HCT116 (cell line): ENCODE results near the gene LSAMP. TPM values are rescaled to one million over a fixed set of nuclear protein-coding genes. Genes with fewer than 3 reads are reported as not detected.

Experiments used
- ATAC-seq: fragments of 200-7000 bp; cut with Tn5 transposase; 2 replicates; pipeline ENCODE4 v1.9.1; 2020; ENCODE audit warnings: mild to moderate bottlenecking, moderate library complexity
- BruUV-seq: library from RNA; stranded (reverse); fragments of 400-500 nt; replicated peaks from 2 replicates; lab custom pipeline; 2021; lab: Mats Ljungman, UMichigan
- CTCF ChIA-PET: fragments of 300-600 bp; sonication (Branson Sonifier 250); formaldehyde crosslinking; loops from one replicate; lab custom pipeline; 2021; ENCODE audit warnings: antibody characterized with exemption; lab: Charles Lee
- POLR2A ChIA-PET: fragments of 300-600, 350-600 bp; sonication (Branson Sonifier 250); formaldehyde crosslinking; loops from one replicate; lab custom pipeline; 2021; ENCODE audit warnings: antibody characterized with exemption; lab: Charles Lee
- RAD21 ChIA-PET, 2 experiments: fragments of 300-600 bp; sonication (Branson Sonifier 250); formaldehyde crosslinking; loops; one replicate each; lab custom pipeline; 2023; ENCODE audit warnings: low total read pairs in 2 of 2; ENCODE audit not compliant: uncharacterized antibody in 2 of 2, unreplicated experiment in 2 of 2, low non-redundant PET in 1 of 2; lab: Charles Lee
- DNase-seq: peaks from one replicate; pipeline ENCODE4 v3.0.0-alpha.2; 2010; ENCODE audit warnings: low read depth, low spot score
- H2AFZ ChIP-seq: fragments of 200-600 bp; shearing (Covaris generic), sonication (generic); 2 replicates; pipeline ENCODE4 v1.6.1; 2017; ENCODE audit warnings: low read depth, mixed run types, mixed read lengths, antibody characterized with exemption, low read length; ENCODE audit not compliant: poor library complexity, severe bottlenecking
- H3K27ac ChIP-seq: 2 replicates; pipeline ENCODE4 v1.5.1; 2012; ENCODE audit warnings: low read depth, low read length
- H3K27me3 ChIP-seq: fragments of 200-600 bp; sonication (generic); 2 replicates; pipeline ENCODE4 v1.6.1; 2016; ENCODE audit warnings: mixed run types, low read length, mixed read lengths; ENCODE audit not compliant: insufficient read depth
- H3K36me3 ChIP-seq, 2 experiments: fragments of 200-500 bp in 1 of 2; fragments of 200-600 bp in 1 of 2; sonication (Bioruptor generic) in 1 of 2; sonication (generic) in 1 of 2; 2 replicates each; pipeline versions ENCODE4 v1.5.1 to v1.6.1; 2014 to 2016; ENCODE audit warnings: low read length in 2 of 2, inconsistent platforms in 1 of 2, mixed read lengths in 1 of 2, mixed run types in 1 of 2; ENCODE audit not compliant: insufficient read depth in 2 of 2, control insufficient read depth in 1 of 2
- H3K4me1 ChIP-seq, 2 experiments: fragments of 200-600 bp in 1 of 2; sonication (generic) in 1 of 2; 2 replicates each; pipeline versions ENCODE4 v1.5.1 to v1.6.1; 2012 to 2017; ENCODE audit warnings: low read length in 2 of 2, inconsistent platforms in 1 of 2, mild to moderate bottlenecking in 1 of 2, mixed read lengths in 1 of 2, mixed run types in 1 of 2, moderate library complexity in 1 of 2; ENCODE audit not compliant: insufficient read depth in 2 of 2, control insufficient read depth in 1 of 2
- H3K4me2 ChIP-seq: fragments of 200-600 bp; sonication (generic); 2 replicates; pipeline ENCODE4 v1.6.1; 2017; ENCODE audit warnings: mixed run types, low read length, mixed read lengths
- H3K4me3 ChIP-seq, 2 experiments: fragments of 200-600 bp in 1 of 2; sonication (generic) in 1 of 2; replicated peaks in 1 of 2; 2 replicates each; pipeline ENCODE4 v1.5.1; 2011 to 2016; ENCODE audit warnings: low read length in 2 of 2, control low read depth in 1 of 2, low read depth in 1 of 2, mild to moderate bottlenecking in 1 of 2, mixed read lengths in 1 of 2, mixed run types in 1 of 2
- H3K79me2 ChIP-seq: fragments of 200-600 bp; sonication (generic); 2 replicates; pipeline ENCODE4 v1.6.1; 2017; ENCODE audit warnings: mild to moderate bottlenecking, mixed run types, low read length, moderate library complexity, mixed read lengths; ENCODE audit not compliant: insufficient read depth
- H3K9ac ChIP-seq: fragments of 200-600 bp; sonication (generic); 2 replicates; pipeline ENCODE4 v1.6.1; 2016; ENCODE audit warnings: low read length, mixed read lengths
- H3K9me2 ChIP-seq: fragments of 200-600 bp; sonication (generic), shearing (Covaris generic); 2 replicates; pipeline ENCODE4 v1.6.1; 2017; ENCODE audit warnings: mixed run types, mild to moderate bottlenecking, moderate library complexity; ENCODE audit not compliant: insufficient read depth
- H3K9me3 ChIP-seq, 2 experiments: fragments of 200-500 bp in 1 of 2; fragments of 200-600 bp in 1 of 2; sonication (Bioruptor generic) in 1 of 2; sonication (generic) in 1 of 2; 2 replicates each; pipeline ENCODE4 v1.6.1; 2014 to 2017; ENCODE audit warnings: low read length in 2 of 2, mixed read lengths in 2 of 2, inconsistent platforms in 1 of 2, low read depth in 1 of 2, mild to moderate bottlenecking in 1 of 2, mixed run types in 1 of 2, moderate library complexity in 1 of 2; ENCODE audit not compliant: control insufficient read depth in 1 of 2, insufficient read depth in 1 of 2
- H4K20me1 ChIP-seq: fragments of 200-600 bp; sonication (generic), shearing (Covaris generic); 2 replicates; pipeline ENCODE4 v1.6.1; 2017; ENCODE audit warnings: mixed run types, mild to moderate bottlenecking, moderate library complexity; ENCODE audit not compliant: insufficient read depth
- CEBPB ChIP-seq: IDR thresholded peaks from 2 replicates; pipeline ENCODE4 v1.6.1; 2012; ENCODE audit warnings: low read depth
- EGR1 ChIP-seq: IDR thresholded peaks from 2 replicates; pipeline ENCODE4 v1.6.1; 2012; ENCODE audit warnings: low read depth
- EZH2phosphoT487 ChIP-seq: fragments of 200-600 bp; IDR thresholded peaks from 2 replicates; pipeline ENCODE4 v1.6.1; 2018; ENCODE audit warnings: antibody characterized with exemption, borderline replicate concordance
- JUND ChIP-seq: IDR thresholded peaks from 2 replicates; pipeline ENCODE4 v1.6.1; 2012
- REST ChIP-seq: IDR thresholded peaks from 2 replicates; pipeline ENCODE4 v1.6.1; 2012; ENCODE audit warnings: low read depth
- SIN3A ChIP-seq: IDR thresholded peaks from 2 replicates; pipeline ENCODE4 v1.6.1; 2012; ENCODE audit warnings: low read depth
- SP1 ChIP-seq: IDR thresholded peaks from 2 replicates; pipeline ENCODE4 v1.6.1; 2012; ENCODE audit warnings: low read depth
- SRF ChIP-seq: IDR thresholded peaks from 2 replicates; pipeline ENCODE4 v1.6.1; 2012; ENCODE audit warnings: low read depth
- intact Hi-C: fragments of 100-400 bp; cut with micrococcal nuclease; formaldehyde crosslinking; loops from 2 replicates; pipeline ENCODE4 v1.10.0; 2022
- total RNA-seq: library from RNA; stranded (reverse); gene quantifications from one replicate; pipeline ENCODE4 v1.2.1, GENCODE V29; 2021; ENCODE audit not compliant: unreplicated experiment

Gene LSAMP
- total RNA-seq, 1 experiment from 2014 or later, result 0.25 TPM

DNA sequence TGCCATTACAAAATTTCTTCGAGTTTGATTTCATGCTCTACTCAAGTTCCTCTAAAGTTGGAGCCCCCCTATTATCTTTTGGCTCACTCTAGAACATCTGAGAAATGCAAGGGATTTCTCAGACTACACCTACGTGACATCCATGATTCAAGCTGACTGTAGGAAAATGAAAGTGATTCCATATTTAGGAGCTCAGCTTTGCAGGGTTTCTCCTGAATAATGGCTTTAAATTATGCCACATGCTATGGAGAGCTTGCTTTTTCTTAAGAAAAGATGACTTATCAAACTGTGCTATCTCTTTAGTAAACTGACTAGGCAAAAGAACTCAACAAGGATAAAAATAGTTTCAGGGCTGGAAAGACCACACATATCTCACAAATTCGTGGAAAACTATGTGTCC lies 292.1 kb downstream of the LSAMP start (continued):
- TF ChIP-seq EGR1 (no peak), CEBPB (no peak), SRF (no peak), SP1 (no peak)
- TF ChIP-seq, all 23 proteins: peak for 0

- DNase-seq (no peak), ATAC-seq (no peak)
- Histone ChIP-seq H3K4me1 (no peaks in the 10 kb centered on the region), H3K27ac (no peak overlapping the region), H3K36me3 (no peaks in the 10 kb centered on the region), H3K4me3 (no peak overlapping the region), H3K79me2 (no peaks in the 10 kb centered on the region), H4K20me1 (no peaks in the 10 kb centered on the region), H3K9me2 (no peaks in the 10 kb centered on the region), H2AFZ (no peak overlapping the region), H3K4me2 (no peak overlapping the region), H3K9me3 (no peaks in the 10 kb centered on the region), H3K9ac (no peak overlapping the region), H3K27me3 (peaks cover 3% of the 10 kb centered on the region; the same call in 1 of the 2 replicates)
- BruUV-seq, result no TSS peak
- ChIA-PET RAD21 (no interaction called here), CTCF (no interaction called here), POLR2A (no interaction called here)
- intact Hi-C loops, result no loop called here
- TF ChIP-seq REST, result no peak
- no peak for TF ChIP-seq JUND
- no peak for TF ChIP-seq EZH2phosphoT487
- no peak for TF ChIP-seq SIN3A
These were observed 294.6 kb downstream of the LSAMP start for GRCh38 chr3:116150655-116151167.
